ENCODE measurements around the gene HOXC12.

GRCh38 chr12:53955036-53955775, 503 bp downstream of the HOXC12 start:
- no peak for TF ChIP-seq POLR2A (IDR thresholded peaks at IDR 0.05)
- TF ChIP-seq CTCF (IDR thresholded peaks at IDR 0.05) = no peak
- TF ChIP-seq EP300 (IDR thresholded peaks at IDR 0.05) = no peak
- TF ChIP-seq POLR2AphosphoS5 (IDR thresholded peaks at IDR 0.05) = no peak
